ENCODE measurements around the gene SLC34A1.
"Not testable (repeated sequence)": the region's sequence is repeated elsewhere in the genome, so short reads cannot be mapped to it uniquely, and the experiment has no call there.

Gene SLC34A1

GRCh38 chr5:177384134-177384533 is at the start of gene SLC34A1:
SLC34A1 (plus strand) TSS chr5:177384434; CDS start chr5:177385742, 1,308 bp downstream.
- no peak for DNase-seq

GRCh38 chr5:177334781-177335700 is 49.2 kb upstream of the SLC34A1 start:
- no peak for DNase-seq

GRCh38 chr5:177335701-177336065 is 48.6 kb upstream of the SLC34A1 start:
- DNase-seq, result no peak

- peak; percentile 4 for DNase-seq
Observed at GRCh38 chr5:177336112-177336511, 48.1 kb upstream of the SLC34A1 start.

- DNase-seq, result no peak
Observed at GRCh38 chr5:177336603-177337494, 47.4 kb upstream of the SLC34A1 start.

GRCh38 chr5:177338251-177339106 is 45.8 kb upstream of the SLC34A1 start:
- DNase-seq, result no peak

- no peak for DNase-seq
Observed at GRCh38 chr5:177339107-177339638, 45.1 kb upstream of the SLC34A1 start.

- DNase-seq, result not testable (repeated sequence)
Observed at GRCh38 chr5:177343000-177343399, 41.2 kb upstream of the SLC34A1 start.

- no peak for DNase-seq
Observed at GRCh38 chr5:177343777-177344176, 40.5 kb upstream of the SLC34A1 start.

- no peak for DNase-seq
Observed at GRCh38 chr5:177344891-177345290, 39.3 kb upstream of the SLC34A1 start.

GRCh38 chr5:177346820-177347219 is 37.4 kb upstream of the SLC34A1 start:
- DNase-seq, result no peak

GRCh38 chr5:177347699-177348098 is 36.5 kb upstream of the SLC34A1 start:
- DNase-seq, result no peak

GRCh38 chr5:177349362-177349647 is 34.9 kb upstream of the SLC34A1 start:
- no peak for DNase-seq

- no peak for DNase-seq
Observed at GRCh38 chr5:177349762-177350161, 34.5 kb upstream of the SLC34A1 start.

GRCh38 chr5:177350776-177351391 is 33.4 kb upstream of the SLC34A1 start:
- peak; percentile 36 for DNase-seq

- DNase-seq, result peak; percentile 90
Observed at GRCh38 chr5:177351392-177352329, 32.6 kb upstream of the SLC34A1 start, which contains the start of gene LMAN2. LMAN2 (minus strand) TSS chr5:177351668; CDS start chr5:177351647, 21 bp downstream.

GRCh38 chr5:177353093-177353492 is 31.1 kb upstream of the SLC34A1 start:
- DNase-seq, result no peak

GRCh38 chr5:177354256-177354655 is 30.0 kb upstream of the SLC34A1 start:
- no peak for DNase-seq

- no peak for DNase-seq
Observed at GRCh38 chr5:177354711-177355110, 29.5 kb upstream of the SLC34A1 start.

- DNase-seq, result no peak
Observed at GRCh38 chr5:177355162-177355867, 28.9 kb upstream of the SLC34A1 start.
